Cardiac septum (tissue), 1 donor: ENCODE data around the gene TAMM41. TPM values are rescaled to one million over a fixed set of nuclear protein-coding genes. Genes with fewer than 3 reads are reported as not detected.
"Not testable (repeated sequence)": the region's sequence is repeated elsewhere in the genome, so short reads cannot be mapped to it uniquely, and the experiment has no call there.

Source experiments
- DNase-seq: peaks from one replicate; pipeline ENCODE4 v3.0.0-alpha.2; 2020; ENCODE audit warnings: low spot score
- intact Hi-C: fragments of 100-400 bp; cut with DNase I; formaldehyde crosslinking; loops from one replicate; pipeline ENCODE4 v1.14.0; 2022
- long read RNA-seq: library from polyadenylated mRNA; unstranded; transcript quantifications from one replicate; pipeline ENCODE4 v2.0.0, GENCODE V29; 2021
- total RNA-seq: library from RNA; stranded (reverse); fragmentation: NEBNext Ultra II Directional; extraction: Animal tissue kit (Norgen Biotek cat#: 25700); gene quantifications from one replicate; pipeline ENCODE4 v1.2.1, GENCODE V29; 2021
- donor health status: DM: no; HTN: no; CAD: no.

Gene TAMM41, protein sequence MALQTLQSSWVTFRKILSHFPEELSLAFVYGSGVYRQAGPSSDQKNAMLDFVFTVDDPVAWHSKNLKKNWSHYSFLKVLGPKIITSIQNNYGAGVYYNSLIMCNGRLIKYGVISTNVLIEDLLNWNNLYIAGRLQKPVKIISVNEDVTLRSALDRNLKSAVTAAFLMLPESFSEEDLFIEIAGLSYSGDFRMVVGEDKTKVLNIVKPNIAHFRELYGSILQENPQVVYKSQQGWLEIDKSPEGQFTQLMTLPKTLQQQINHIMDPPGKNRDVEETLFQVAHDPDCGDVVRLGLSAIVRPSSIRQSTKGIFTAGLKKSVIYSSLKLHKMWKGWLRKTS
- total RNA-seq, result 12.0 TPM
- long read RNA-seq, partial matches to known transcripts, result 1 of 8 reads
- long read RNA-seq, other reads (novel, unspliced or antisense), result 4 of 8 reads

DNA sequence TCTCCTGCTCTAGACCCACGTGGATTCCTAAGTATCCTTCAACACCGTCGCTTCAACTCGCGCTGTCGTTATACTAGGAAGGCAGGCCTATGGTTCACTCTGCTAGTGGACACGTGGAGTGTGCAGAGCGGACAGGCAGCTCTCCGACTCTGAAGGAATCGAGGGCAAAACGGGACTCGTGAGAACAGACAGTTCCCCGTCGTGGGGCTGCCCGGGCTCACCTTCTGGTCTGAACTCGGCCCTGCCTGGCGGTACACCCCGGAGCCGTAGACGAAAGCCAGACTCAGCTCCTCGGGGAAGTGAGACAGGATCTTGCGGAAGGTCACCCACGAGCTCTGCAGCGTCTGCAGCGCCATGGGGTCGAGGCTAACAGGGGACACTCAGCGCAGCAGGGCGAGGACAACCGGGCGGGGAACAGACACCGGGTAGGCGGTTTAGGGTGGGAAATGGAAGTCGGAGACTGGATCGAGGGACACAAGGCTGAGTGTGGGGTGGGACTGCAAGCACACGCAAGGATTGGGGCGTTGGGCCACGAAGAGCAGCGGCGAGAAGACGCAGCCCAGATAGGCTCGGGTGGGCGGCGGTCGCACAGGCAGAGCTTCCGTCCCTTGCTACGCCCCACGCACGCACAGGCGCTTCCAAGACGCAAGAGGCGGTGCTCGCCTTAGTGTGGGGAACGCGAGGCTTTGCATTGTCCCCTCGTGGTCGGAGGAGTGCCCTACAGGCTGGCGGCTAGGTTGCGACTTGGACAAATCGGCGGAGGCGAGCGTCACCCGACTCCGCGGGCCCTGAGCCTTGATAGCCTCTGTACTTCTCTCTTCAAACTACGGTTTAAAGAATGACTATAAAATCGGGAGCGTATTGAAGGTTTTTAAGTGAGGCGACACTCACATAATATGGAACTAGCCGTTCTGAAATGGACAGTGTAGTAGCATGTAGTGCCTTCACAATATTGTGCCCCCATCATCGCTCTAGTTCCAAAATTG, at the start of gene TAMM41:
TAMM41 (minus strand) TSS at position 605 of the 986 bp plus-strand sequence; CDS start at position 356, 249 bp downstream.
- peak; percentile 96 for DNase-seq
- intact Hi-C loops, result no loop called here

DNA sequence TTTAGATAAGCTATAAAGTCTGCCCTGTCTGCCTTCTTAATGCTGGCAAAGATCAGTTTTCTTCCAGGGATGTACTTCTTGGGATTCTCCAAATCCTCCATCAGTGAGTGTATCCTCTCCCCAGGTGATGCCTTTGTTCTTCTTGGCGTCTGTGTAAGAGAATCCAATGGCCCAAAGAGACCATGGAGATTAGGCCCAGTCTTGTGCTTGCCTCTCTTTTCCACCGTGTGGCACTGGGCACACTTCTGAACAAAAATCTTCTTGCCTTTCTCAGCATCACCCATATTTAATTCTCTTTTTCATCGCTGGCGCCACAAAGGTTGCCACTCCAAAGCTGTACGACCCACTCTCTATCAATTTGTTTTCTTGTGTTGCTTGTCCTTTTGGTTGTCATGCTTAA, 32.2 kb upstream of the TAMM41 start:
- intact Hi-C loops, result no loop called here
- DNase-seq, result no peak

DNA sequence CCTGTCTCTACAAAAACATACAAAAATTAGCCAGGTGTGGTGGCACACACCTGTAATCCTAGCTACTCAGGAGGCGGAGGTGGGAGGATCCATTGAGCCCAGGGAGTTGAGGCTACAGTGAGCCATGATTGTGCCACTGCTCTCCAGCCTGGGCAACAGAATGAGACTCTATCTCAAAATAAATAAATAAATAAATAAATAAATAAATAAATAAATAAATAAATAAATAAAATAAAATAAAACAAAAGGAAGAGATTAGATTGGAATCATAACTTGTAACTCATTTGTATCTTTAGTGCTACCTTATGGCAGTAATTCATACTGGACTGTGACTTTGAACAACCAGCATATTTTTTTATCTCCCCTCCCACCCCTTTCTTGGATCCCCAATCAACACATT, 28.0 kb upstream of the TAMM41 start:
- DNase-seq, intact Hi-C loops: not testable (repeated sequence)

DNA sequence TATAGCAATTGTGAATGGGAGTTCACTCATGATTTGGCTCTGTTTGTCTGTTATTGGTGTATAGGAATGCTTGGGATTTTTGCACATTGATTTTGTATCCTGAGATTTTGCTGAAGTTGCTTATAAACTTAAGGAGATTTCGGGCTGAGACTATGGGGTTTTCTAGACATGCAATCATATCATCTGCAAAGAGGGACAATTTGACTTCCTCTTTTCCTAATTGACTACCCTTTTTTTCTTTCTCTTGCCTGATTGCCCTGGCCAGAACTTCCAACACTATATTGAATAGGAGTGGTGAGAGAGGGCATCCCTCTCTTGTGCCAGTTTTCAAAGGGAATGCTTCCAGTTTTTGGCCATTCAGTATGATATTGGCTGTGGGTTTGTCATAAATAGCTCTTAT, 17.1 kb upstream of the TAMM41 start:
- DNase-seq, intact Hi-C loops: not testable (repeated sequence)

DNA sequence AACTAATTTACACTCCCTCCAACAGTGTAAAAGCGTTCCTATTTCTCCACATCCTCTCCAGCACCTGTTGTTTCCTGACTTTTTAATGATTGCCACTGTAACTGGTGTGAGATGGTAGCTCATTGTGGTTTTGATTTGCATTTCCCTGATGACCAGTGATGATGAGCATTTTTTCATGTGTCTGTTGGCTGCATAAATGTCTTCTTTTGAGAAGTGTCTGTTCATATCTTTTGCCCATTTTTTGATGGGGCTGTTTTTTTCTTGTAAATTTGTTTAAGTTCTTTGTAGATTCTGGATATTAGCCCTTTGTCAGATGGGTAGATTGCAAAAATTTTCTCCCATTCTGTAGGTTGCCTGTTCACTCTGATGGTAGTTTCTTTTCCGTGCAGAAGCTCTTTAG, 15.9 kb upstream of the TAMM41 start:
- intact Hi-C loops, DNase-seq: not testable (repeated sequence)

DNA sequence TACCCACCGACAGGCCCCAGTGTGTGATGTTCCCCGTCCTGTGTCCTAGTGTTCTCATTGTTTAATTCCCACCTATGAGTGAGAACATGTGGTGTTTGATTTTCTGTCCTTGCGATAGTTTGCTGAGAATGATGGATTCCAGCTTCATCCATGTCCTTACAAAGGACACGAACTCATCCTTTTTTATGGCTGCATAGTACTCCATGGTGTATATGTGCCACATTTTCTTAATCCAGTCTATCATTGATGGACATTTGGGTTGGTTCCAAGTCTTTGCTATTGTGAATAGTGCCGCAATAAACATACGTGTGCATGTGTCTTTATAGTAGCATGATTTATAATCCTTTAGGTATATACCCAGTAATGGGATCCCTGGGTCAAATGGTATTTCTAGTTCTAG, 15.5 kb upstream of the TAMM41 start:
- DNase-seq, intact Hi-C loops: not testable (repeated sequence)

DNA sequence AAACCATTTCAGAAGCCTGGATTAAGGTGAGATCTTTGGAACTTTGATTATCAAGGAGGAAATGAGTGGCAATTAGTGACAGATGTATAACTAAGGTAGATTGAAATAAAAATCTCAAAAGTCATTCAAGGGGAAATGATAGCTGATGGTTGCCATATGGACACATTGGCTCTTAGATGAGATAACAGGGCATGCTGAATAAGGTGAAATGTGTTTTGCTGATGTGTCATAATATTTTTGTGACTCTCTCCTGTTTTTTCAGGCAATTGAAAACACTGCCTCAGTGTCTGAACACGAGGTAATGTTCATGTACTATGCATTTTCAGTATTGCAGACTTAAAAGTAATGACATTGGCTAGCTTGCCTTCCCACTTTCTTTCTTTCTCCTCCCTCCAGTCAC, 13.5 kb upstream of the TAMM41 start:
- DNase-seq, intact Hi-C loops: not testable (repeated sequence)

DNA sequence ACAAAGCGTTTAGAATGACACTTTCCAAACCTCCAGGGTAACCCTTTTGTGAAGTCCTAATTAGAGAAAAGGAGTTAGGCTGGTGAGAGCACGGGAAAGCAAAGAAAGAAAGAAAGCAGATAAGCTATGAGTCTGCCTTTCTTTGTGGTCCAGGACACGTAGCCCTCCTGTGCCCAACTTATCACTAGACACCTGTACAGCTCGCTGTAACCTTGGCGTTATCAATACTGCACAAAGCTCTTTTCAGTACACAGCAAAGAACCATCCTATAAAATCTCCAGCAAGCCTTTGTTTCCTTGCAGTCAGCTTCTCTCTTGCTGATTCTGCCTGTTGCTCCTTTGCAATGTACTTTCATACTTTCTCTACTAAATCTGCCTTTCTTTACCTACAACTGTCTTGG, 6.8 kb upstream of the TAMM41 start:
- DNase-seq, result no peak
- intact Hi-C loops, result no loop called here

DNA sequence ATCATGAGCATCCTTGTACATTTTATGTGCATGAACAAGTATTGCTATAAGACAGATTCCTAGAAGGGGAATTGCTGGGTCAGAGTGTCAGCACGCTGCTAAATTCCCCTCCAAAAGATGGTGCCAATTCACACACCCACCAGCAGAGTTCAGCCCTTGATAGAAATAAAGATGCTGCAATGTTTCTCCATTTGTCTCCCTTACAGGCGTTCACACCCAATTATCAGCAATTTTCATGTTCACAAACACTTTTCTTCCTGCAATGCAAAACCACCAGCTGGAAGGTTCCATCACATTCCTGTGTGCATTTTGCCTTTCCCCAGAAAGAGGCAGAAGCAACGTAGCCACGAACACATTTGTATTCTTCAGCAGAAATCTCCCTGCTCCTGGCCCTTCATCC, 3.3 kb upstream of the TAMM41 start:
- DNase-seq, result no peak
- intact Hi-C loops, result no loop called here

DNA sequence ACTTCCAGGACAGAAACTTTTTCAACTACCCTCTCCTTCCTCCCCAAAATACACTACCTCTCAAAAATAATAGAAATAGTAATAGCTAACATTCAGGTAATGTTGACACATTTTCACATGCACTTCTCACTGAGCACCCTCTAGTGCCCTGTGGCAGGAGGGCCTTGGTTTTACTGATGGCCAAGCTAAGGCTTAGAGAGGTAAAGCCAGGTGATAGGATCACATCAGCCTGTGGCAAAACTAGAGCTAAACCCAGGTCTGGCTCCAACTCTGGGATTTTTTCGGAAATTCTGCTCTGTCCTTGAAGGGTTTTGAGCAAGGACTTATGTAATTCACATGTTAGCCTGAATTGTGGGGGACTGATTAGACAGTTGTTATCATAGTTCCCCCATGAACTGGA, 922 bp upstream of the TAMM41 start:
- intact Hi-C loops, result no loop called here
- no peak for DNase-seq

DNA sequence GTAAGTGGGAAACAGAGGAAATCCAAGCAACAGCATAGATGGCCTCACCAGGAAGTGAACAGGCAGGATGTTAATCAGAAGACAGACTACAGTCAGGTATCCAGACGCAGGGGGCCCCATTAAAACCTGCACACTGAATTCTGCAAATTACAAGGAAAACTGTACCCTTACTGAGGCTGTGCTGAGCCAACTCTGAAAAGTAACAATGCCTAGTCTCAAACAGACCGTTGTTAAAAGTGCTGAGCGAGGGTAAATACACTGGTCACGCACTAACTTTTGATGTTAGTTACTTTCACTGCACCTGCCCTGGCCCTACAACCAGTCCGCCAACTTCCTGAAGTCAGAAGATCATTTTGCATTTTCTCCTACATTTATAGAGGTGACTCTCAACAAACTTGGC, 1.0 kb downstream of the TAMM41 start:
- no peak for DNase-seq
- intact Hi-C loops, result no loop called here

DNA sequence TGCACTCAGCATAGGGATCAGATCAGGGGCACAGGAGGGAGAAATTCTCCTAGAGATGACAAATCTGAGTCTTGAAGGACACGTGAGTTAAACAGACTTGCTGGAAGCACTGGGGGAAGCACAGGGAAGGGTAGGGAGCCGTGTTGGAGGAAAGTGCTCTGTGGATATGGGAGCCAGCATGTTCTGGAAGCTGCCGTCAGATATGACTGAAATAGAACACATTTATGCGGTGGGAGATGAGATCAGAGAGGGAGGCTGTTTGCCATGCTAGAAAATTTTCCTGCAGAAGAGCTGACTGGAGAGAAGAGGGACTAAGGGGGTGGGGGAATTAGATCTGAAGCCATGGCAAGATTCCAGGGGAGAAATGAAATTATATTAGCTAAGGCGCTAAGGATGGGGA, 1.8 kb downstream of the TAMM41 start:
- intact Hi-C loops, result no loop called here

DNA sequence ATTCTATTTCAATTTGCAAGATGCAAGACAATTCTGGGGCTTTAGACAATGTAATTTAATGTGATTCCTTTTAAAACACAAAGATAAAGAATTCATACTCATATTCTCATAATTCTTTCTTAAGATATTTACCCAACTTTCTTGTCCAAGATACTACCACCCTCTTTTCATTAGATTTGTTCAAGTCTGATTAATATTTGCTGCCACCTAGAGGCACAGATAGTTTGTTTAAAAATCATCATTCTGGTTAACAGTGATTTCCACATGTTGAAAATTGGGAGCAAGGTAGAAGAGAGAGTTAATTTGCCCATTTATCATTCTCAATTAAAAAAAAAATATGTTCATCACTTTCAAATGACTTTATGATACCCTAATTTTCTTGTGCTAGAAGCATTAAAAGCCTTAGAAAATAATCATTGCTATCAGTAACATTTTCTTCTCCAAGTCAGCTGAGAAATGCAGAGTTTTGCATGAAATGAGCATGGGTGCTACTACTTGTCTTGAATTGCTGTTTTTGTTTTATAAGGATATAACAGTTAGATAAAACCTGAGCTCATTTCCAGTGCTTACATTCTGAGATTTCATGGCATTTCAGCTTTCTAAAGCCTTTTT, 11.6 kb downstream of the TAMM41 start:
- no peak for DNase-seq
- intact Hi-C loops, result no loop called here

More for the DNA sequence above, 1.8 kb downstream of the TAMM41 start:
- no peak for DNase-seq

DNA sequence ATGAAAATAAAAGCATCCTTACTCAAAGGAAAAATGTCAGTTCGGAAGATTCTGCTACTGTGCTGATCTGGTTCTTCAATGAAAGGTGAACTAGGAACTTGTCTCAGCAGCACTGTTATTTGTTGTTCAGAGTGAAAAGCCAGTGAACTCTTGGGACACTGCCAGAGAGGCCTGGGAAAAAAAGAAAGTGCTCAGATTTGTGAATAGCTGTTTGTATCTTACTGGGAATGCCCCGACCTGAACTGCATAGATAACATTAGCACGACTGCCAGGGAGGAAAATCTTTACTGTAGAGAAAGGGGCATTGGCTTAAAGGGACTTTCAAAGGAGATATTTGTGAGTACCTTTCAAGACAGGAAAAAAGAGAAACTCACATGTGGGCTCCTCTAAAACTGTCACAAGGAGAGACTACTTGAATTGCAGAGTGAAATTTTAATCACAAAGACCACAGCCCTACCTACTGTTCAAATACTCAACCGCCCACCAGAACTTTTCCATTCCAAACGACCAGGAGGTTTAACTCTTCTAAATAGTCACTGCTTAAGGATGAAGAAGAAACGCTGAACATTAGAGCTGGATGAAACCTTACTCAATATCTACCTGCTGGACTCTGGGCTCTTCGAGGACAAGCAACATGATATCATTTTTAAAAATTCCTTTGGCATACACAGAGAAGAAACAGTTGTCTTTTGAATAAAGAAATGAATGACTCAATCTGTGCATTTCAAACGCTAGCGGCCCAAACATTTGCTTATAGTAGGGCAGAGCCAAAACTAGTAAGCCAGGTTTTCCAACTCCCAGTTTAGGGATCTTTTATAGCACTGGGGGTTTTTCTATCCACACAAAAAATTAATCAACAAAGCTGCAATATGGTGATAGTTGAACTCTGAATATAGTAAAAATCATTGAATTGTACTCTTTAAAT, 13.4 kb downstream of the TAMM41 start:
- DNase-seq, result no peak
- intact Hi-C loops, result no loop called here

DNA sequence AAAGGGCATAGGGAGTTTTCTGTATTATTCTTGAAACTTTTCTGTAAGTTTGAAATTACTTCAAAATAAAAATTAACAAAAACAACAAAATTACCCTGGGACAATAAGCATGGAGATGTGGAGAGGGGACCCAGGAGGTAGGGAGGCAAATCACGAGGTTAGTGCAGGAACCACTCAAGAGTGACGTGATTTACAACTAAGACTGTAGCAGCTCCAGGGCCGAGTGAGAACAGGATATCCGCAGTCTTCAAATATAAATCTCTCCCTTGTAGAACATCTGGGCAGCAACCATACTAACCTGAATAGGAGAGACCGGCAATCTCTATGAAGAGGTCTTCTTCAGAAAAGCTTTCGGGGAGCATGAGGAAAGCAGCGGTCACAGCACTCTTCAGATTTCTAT, 17.3 kb downstream of the TAMM41 start:
- intact Hi-C loops, result no loop called here
- no peak for DNase-seq

DNA sequence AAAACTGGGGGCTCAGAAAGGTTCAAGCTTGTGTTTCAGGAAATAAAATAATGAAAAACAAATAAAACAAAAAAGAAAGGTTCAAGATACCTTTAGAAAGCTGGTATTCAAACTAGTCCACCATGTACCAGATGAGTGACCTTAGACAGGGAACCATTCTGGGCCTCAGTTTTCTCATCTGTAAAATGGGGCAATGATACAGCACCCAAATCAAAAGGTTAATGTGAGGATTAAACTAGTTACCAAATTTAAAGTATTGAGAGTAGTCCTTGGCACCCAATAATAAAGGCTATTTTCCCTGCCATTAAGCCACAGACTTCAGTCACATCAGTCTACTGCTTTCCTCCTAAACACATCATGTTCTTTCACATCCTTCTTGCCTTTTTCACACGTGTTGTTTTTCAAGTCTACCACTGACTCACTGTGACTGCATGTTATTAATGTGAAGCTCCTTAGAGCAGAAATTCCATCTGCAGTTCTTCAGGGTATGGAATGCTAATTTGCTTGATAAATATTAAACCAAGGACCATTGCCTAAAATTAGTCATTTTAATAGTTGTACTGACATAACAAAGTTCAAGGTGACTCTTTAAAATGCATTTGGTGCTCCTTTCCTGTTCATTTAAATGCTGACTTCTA, 19.9 kb downstream of the TAMM41 start:
- DNase-seq, result no peak
- intact Hi-C loops, result no loop called here

DNA sequence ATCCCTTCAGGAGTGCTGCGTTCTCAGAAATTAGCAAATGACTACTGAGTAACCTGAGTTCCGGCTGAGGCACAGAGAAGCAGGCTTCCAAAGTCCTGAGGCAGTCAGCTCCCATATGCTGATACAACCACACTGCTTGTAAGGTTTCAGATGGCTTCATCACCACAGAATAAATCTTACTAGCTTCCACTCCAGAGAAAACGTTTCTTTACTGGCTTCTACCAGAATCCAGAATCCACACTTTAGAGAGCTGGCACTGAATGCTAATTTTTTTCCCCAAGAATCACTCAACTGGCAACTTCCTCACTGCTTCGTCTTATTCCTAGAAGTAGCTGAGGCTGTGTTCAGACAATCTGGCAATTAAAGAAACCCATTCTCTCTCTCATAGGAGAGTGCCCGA, 21.4 kb downstream of the TAMM41 start:
- DNase-seq, result no peak
- intact Hi-C loops, result no loop called here

DNA sequence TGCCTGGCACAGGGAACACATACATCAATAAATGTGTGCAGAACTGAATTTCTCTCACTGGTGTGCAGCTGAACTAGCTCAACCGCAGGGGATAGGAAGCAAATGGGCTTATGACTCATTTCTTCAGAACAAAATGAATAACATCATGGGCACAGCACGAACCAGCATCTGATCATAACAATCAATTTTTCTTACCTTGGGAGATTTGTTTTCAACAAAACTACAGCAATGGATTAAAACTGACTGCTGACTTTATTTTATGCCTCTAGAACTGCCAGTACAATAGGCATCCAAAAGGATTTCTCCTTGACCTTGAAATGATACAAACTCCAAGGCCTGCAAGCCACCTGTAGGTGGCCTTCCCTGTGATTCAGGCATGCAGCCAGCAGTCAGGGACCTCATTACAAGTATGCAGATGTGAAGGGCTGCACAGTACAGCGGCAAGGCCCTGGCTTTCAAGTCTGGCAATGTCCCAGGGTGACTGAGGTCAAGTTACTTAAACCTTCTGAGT, 26.1 kb downstream of the TAMM41 start:
- DNase-seq, result no peak
- intact Hi-C loops, result no loop called here
